Fibroblast of lung (primary cell): ENCODE results near the gene TMEM63C. TPM values are rescaled to one million over a fixed set of nuclear protein-coding genes. Genes with fewer than 3 reads are reported as not detected.

Source experiments
- DNase-seq, 2 donors: peaks; one replicate each; pipeline versions ENCODE4 v3.0.0 to v3.0.0-alpha.2; 2010; ENCODE audit warnings: low read depth in 2 of 2
- H2AFZ ChIP-seq: 2 replicates; pipeline ENCODE4 v1.5.1; 2012; ENCODE audit warnings: low read length, control low read depth, inconsistent platforms
- H3K27ac ChIP-seq: 2 replicates; pipeline ENCODE4 v1.5.1; 2011; ENCODE audit warnings: low read length, control low read depth; ENCODE audit not compliant: insufficient read depth
- H3K27me3 ChIP-seq: 2 replicates; pipeline ENCODE4 v1.5.1; 2011; ENCODE audit warnings: mild to moderate bottlenecking, low read length; ENCODE audit not compliant: control insufficient read depth, insufficient read depth
- H3K36me3 ChIP-seq: 2 replicates; pipeline ENCODE4 v1.5.1; 2011; ENCODE audit warnings: low read length; ENCODE audit not compliant: control insufficient read depth, insufficient read depth
- H3K4me1 ChIP-seq: 2 replicates; pipeline ENCODE4 v1.5.1; 2011; ENCODE audit warnings: low read length; ENCODE audit not compliant: control insufficient read depth, insufficient read depth; ENCODE audit errors: extremely low read depth
- H3K4me2 ChIP-seq: 2 replicates; pipeline ENCODE4 v1.5.1; 2011; ENCODE audit warnings: low read length, control low read depth; ENCODE audit not compliant: insufficient read depth; ENCODE audit errors: extremely low read depth
- H3K4me3 ChIP-seq, 4 experiments: fragments of 200-600 bp in 1 of 4; sonication (generic) in 1 of 4; replicated peaks in 1 of 4; 2 replicates each; pipeline ENCODE4 v1.5.1; 2011 to 2016; ENCODE audit warnings: low read length in 4 of 4, low read depth in 3 of 4, mild to moderate bottlenecking in 3 of 4, control low read depth in 2 of 4, inconsistent platforms in 1 of 4, mixed read lengths in 1 of 4; ENCODE audit not compliant: insufficient read depth in 1 of 4; ENCODE audit errors: control extremely low read depth in 1 of 4
- H3K79me2 ChIP-seq: 2 replicates; pipeline ENCODE4 v1.5.1; 2012; ENCODE audit warnings: mild to moderate bottlenecking, low read length, inconsistent platforms; ENCODE audit not compliant: control insufficient read depth, insufficient read depth
- H3K9ac ChIP-seq: 2 replicates; pipeline ENCODE4 v1.5.1; 2011; ENCODE audit warnings: mild to moderate bottlenecking, low read length, control low read depth; ENCODE audit not compliant: insufficient read depth
- H3K9me3 ChIP-seq: 2 replicates; pipeline ENCODE4 v1.5.1; 2012; ENCODE audit warnings: low read depth, low read length; ENCODE audit not compliant: control insufficient read depth, insufficient read depth
- H4K20me1 ChIP-seq: 2 replicates; pipeline ENCODE4 v1.5.1; 2011; ENCODE audit warnings: low read length; ENCODE audit not compliant: control insufficient read depth, insufficient read depth; ENCODE audit errors: extremely low read depth
- CTCF ChIP-seq, 2 donors: IDR thresholded peaks in 1 of 2; conservative IDR thresholded peaks in 1 of 2; 1 replicate in 1 of 2; 2 replicates in 1 of 2; pipeline ENCODE4 v1.5.1; 2011 to 2012; ENCODE audit warnings: low read length in 2 of 2, control low read depth in 1 of 2, inconsistent platforms in 1 of 2, low read depth in 1 of 2, mild to moderate bottlenecking in 1 of 2
- EZH2 ChIP-seq: IDR thresholded peaks from 2 replicates; pipeline ENCODE4 v1.5.1; 2012; ENCODE audit warnings: low read length, control low read depth, mild to moderate bottlenecking; ENCODE audit errors: missing control alignments
- polyA plus RNA-seq, 2 donors: library from polyadenylated mRNA; depleted of rRNA in 1 of 2; stranded (reverse) in 1 of 2; unstranded in 1 of 2; fragments of >200 nt; gene quantifications; 2 replicates each; pipeline ENCODE4 v1.2.1, GENCODE V29; 2011 to 2012; ENCODE audit warnings: missing spikeins in 1 of 2
- total RNA-seq: library from RNA; depleted of rRNA; stranded (reverse); fragments of >200 nt; gene quantifications from 2 replicates; pipeline ENCODE4 v1.2.1, GENCODE V29; 2014

The TMEM63C gene
- total and polyA plus RNA-seq, 2 donors (not counting 1 experiment from before 2014, with no cell fraction given), result 0.66 TPM; not detected in 1

DNA sequence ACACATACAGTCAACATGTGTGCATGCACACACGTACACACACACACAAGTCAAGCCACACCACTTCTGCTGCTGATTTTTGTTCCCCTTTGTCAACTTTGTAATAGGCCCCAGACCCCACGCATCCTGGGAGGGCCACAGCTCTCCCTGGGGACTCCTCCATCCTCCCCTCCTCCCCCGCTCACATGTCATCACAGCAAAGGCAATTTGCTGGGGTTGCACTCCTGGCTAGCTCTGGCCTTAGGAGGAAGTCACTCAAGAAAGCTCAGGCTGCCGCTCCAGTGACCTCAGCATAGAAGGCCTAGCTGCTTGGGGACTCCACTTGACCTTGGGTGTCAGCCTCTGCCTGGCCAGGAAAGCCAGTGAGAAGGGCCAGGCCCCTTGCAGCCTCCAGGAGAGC is 62.3 kb downstream of the TMEM63C start:
- DNase-seq, result no peak
- H3K9me3 ChIP-seq, result no peaks in the 10 kb centered on the region
- no peak overlapping the region for H3K4me2 ChIP-seq
- no peaks in the 10 kb centered on the region for H3K36me3 ChIP-seq
- no peaks in the 10 kb centered on the region for H3K79me2 ChIP-seq
- H4K20me1 ChIP-seq, result peaks cover 2% of the 10 kb centered on the region
- no peak overlapping the region for H3K27ac ChIP-seq
- H3K4me1 ChIP-seq, result no peaks in the 10 kb centered on the region
- H3K27me3 ChIP-seq, result no peaks in the 10 kb centered on the region
- TF ChIP-seq CTCF (conservative IDR thresholded peaks at IDR 0.05 in 1 of 2, IDR thresholded peaks at IDR 0.05 in 1 of 2; ENCODE audit: low read depth in 1 of 2, low read length in 2 of 2), result no peak
- no peak for TF ChIP-seq EZH2
- no peak overlapping the region for H3K4me3 ChIP-seq
- H3K9ac ChIP-seq, result no peak overlapping the region
- no peak overlapping the region for H2AFZ ChIP-seq

- TF ChIP-seq CTCF (conservative IDR thresholded peaks at IDR 0.05 in 1 of 2, IDR thresholded peaks at IDR 0.05 in 1 of 2; ENCODE audit: low read depth in 1 of 2, low read length in 2 of 2), result no peak
- TF ChIP-seq EZH2, result no peak
- no peaks in the 10 kb centered on the region for H3K4me1 ChIP-seq
- no peaks in the 10 kb centered on the region for H3K27me3 ChIP-seq
- H4K20me1 ChIP-seq, result peaks cover 2% of the 10 kb centered on the region
- H3K9me3 ChIP-seq, result no peaks in the 10 kb centered on the region
- no peak overlapping the region for H3K4me3 ChIP-seq
- H3K79me2 ChIP-seq, result no peaks in the 10 kb centered on the region
- no peak for DNase-seq
- H3K4me2 ChIP-seq, result no peak overlapping the region
- H2AFZ ChIP-seq, result no peak overlapping the region
- no peak overlapping the region for H3K9ac ChIP-seq
- H3K27ac ChIP-seq, result no peak overlapping the region
- H3K36me3 ChIP-seq, result no peaks in the 10 kb centered on the region
These were observed 64.2 kb downstream of the TMEM63C start for GRCh38 chr14:77245820-77246219.

DNA sequence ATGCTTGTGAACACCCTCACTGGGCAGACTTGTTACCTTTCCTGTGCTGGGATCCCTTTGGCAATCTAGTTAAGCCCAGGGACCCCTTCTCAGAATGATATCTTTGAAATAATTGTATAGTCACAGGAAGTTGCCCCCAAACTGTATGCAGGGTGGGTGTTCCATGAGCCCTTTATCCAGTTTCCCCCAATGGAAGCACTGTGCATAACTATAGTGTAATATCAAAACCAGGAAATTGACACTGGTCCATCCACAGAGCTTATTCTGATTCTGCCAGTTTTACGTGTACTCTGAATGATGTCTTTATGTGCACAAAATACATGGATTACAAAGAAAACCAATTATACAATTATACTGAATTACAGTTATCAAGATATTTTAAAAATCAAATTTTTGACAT is 65.2 kb downstream of the TMEM63C start:
- no peak overlapping the region for H3K9ac ChIP-seq
- no peak overlapping the region for H3K4me3 ChIP-seq
- H3K79me2 ChIP-seq, result no peaks in the 10 kb centered on the region
- H4K20me1 ChIP-seq, result peaks cover 2% of the 10 kb centered on the region
- H3K36me3 ChIP-seq, result no peaks in the 10 kb centered on the region
- H2AFZ ChIP-seq, result no peak overlapping the region
- DNase-seq, result no peak
- TF ChIP-seq EZH2 (no peak), CTCF (conservative IDR thresholded peaks at IDR 0.05 in 1 of 2, IDR thresholded peaks at IDR 0.05 in 1 of 2; ENCODE audit: low read depth in 1 of 2, low read length in 2 of 2) (no peak)
- H3K4me2 ChIP-seq, result no peak overlapping the region
- peaks cover 3% of the 10 kb centered on the region for H3K27me3 ChIP-seq
- H3K9me3 ChIP-seq, result no peaks in the 10 kb centered on the region
- no peaks in the 10 kb centered on the region for H3K4me1 ChIP-seq
- H3K27ac ChIP-seq, result no peak overlapping the region
